Duodenal mucosa (tissue), 2 donors: Measurements from ENCODE around the gene HS6ST3.
"Not testable (repeated sequence)": the region's sequence is repeated elsewhere in the genome, so short reads cannot be mapped to it uniquely, and the experiment has no call there.

Experiments
- H3K27ac ChIP-seq: one replicate; pipeline ENCODE4 v1.7.0; 2013; ENCODE audit warnings: low read depth, low read length
- H3K27me3 ChIP-seq, 2 donors: one replicate each; pipeline ENCODE4 v1.7.0; 2013; ENCODE audit warnings: low read length in 2 of 2, control low read depth in 1 of 2; ENCODE audit not compliant: insufficient read depth in 2 of 2, control insufficient read depth in 1 of 2
- H3K36me3 ChIP-seq, 2 donors: one replicate each; pipeline ENCODE4 v1.7.0; 2013; ENCODE audit warnings: low read length in 2 of 2, control low read depth in 1 of 2; ENCODE audit not compliant: insufficient read depth in 2 of 2, control insufficient read depth in 1 of 2
- H3K4me1 ChIP-seq, 2 donors: one replicate each; pipeline ENCODE4 v1.7.0; 2013; ENCODE audit warnings: low read length in 2 of 2, control low read depth in 1 of 2; ENCODE audit not compliant: insufficient read depth in 2 of 2, control insufficient read depth in 1 of 2
- H3K4me3 ChIP-seq, 2 donors: one replicate each; pipeline ENCODE4 v1.7.0; 2013; ENCODE audit warnings: low read length in 2 of 2, low read depth in 1 of 2
- H3K9ac ChIP-seq, 2 donors: one replicate each; pipeline ENCODE4 v1.7.0; 2013; ENCODE audit warnings: low read length in 2 of 2, low read depth in 1 of 2
- H3K9me3 ChIP-seq, 2 donors: one replicate each; pipeline ENCODE4 v1.7.0; 2013; ENCODE audit warnings: low read length in 2 of 2, control low read depth in 1 of 2; ENCODE audit not compliant: control insufficient read depth in 1 of 2

HS6ST3 gene

GRCh38 chr13:96091164-96092117 lies 1.5 kb downstream of the HS6ST3 start:
- peak overlapping the region in 1 of 2 donors; percentile 36 for H3K4me3 ChIP-seq
- H3K36me3 ChIP-seq, result no peaks in the 10 kb centered on the region
- no peaks in the 10 kb centered on the region for H3K9me3 ChIP-seq
- H3K27ac ChIP-seq, result no peak overlapping the region
- no peak overlapping the region for H3K9ac ChIP-seq
- peaks cover 4 to 12% of the 10 kb centered on the region in 2 donors for H3K4me1 ChIP-seq
- H3K27me3 ChIP-seq, result peaks cover 45 to 63% of the 10 kb centered on the region in 2 donors

- no peak overlapping the region for H3K27ac ChIP-seq
- H3K9me3 ChIP-seq, result no peaks in the 10 kb centered on the region
- no peaks in the 10 kb centered on the region for H3K36me3 ChIP-seq
- H3K4me3 ChIP-seq, result no peak overlapping the region
- peaks cover 35 to 51% of the 10 kb centered on the region in 2 donors for H3K27me3 ChIP-seq
- peaks cover 4 to 12% of the 10 kb centered on the region in 2 donors for H3K4me1 ChIP-seq
- no peak overlapping the region for H3K9ac ChIP-seq
Measured at GRCh38 chr13:96093296-96094006, 3.5 kb downstream of the HS6ST3 start.

DNA sequence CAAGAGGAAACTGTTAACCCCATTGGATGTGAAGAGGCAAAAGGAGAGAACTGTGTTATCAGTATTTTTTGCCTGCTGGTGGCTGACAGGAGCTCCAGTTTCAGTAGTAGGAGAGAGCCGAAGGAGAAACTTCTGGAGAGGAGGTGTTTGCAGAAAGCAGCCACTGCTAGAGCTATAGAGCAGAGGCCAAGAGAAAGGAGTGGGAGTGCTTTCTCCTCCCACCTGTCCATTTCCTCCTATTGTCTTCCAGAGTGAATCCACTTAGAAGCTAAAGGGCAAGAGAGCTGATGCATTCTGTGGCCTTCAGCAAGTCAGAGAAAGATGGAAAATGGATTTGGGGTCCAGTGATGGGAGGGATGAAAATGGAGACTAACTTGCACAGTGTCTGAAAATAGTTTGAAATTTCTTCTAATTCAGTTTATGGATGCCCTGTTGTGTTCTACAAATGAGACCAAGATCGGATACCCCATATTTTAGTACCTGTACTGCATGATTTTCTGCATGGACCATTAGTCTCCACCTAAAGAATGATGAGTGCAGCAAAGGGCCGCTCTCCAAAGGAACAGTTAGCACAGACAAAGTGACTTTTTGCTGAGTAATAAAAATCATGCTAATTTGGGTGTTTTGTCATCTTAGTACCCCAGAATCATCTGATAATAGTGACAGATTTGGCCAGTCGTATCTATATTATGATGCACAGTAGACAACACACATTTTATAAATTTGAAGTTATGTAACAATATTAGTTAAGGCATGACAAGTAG lies 10.7 kb downstream of the HS6ST3 start:
- Histone ChIP-seq H3K4me3 (no peak overlapping the region), H3K4me1 (no peaks in the 10 kb centered on the region), H3K9ac (no peak overlapping the region), H3K27ac (no peak overlapping the region), H3K9me3 (no peaks in the 10 kb centered on the region), H3K27me3 (no peaks in the 10 kb centered on the region), H3K36me3 (no peaks in the 10 kb centered on the region)

DNA sequence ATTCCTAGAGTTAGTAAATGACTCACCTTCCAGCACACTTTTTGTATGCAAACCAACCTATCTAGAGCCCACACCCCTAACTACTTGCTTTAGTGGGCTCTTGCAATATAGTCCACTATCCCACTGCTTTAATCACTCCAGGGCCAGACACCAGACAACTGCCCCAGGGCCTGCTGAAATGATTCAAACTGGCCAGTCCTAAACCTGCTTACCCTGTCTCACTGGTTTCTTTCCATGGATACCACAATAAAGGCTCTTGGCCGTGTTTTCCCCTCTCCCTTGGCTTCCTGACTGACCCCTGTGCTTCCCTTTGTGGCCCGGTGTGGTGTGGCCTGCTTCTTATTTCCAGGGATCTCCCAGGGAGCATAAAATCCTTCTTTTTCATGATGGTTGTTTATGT lies 14.6 kb downstream of the HS6ST3 start:
- H3K9me3 ChIP-seq, result no peaks in the 10 kb centered on the region

GRCh38 chr13:96108072-96108471 lies 18.2 kb downstream of the HS6ST3 start:
- H3K36me3 ChIP-seq, H3K9ac ChIP-seq, H3K9me3 ChIP-seq, H3K27me3 ChIP-seq, H3K4me1 ChIP-seq, H3K4me3 ChIP-seq, H3K27ac ChIP-seq: not testable (repeated sequence)

More for the DNA sequence above, 14.6 kb downstream of the HS6ST3 start:
- H3K36me3 ChIP-seq, result no peaks in the 10 kb centered on the region
- H3K4me1 ChIP-seq, result no peaks in the 10 kb centered on the region
- H3K9ac ChIP-seq, result no peak overlapping the region
- H3K27me3 ChIP-seq, result no peaks in the 10 kb centered on the region
- no peak overlapping the region for H3K27ac ChIP-seq
- no peak overlapping the region for H3K4me3 ChIP-seq

DNA sequence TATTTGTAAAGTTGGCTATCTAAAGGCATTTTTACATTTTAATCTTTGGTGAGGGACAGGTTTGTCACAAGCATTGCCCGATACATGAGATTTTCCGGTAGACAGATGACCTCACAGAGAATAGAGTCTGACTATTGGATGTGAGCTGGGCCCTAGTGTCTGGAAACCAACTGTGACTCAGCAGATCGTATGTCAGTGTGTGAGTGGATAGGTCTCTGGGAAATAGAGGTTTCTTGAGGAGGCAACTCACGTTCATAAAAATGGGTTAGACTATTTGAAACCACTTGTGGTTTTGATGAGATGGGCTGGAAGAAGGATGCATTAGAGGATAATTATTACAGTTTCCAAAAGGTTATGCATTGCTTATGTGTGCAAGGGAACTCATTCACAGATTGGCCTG lies 19.2 kb downstream of the HS6ST3 start:
- H3K27ac ChIP-seq, result no peak overlapping the region
- H3K9ac ChIP-seq, result no peak overlapping the region
- no peaks in the 10 kb centered on the region for H3K27me3 ChIP-seq
- H3K9me3 ChIP-seq, result no peaks in the 10 kb centered on the region
- no peak overlapping the region for H3K4me3 ChIP-seq
- H3K4me1 ChIP-seq, result no peaks in the 10 kb centered on the region
- H3K36me3 ChIP-seq, result no peaks in the 10 kb centered on the region

GRCh38 chr13:96112936-96113335 lies 23.0 kb downstream of the HS6ST3 start:
- no peak overlapping the region for H3K9ac ChIP-seq
- H3K4me1 ChIP-seq, result no peaks in the 10 kb centered on the region
- no peak overlapping the region for H3K27ac ChIP-seq
- H3K4me3 ChIP-seq, result no peak overlapping the region
- no peaks in the 10 kb centered on the region for H3K9me3 ChIP-seq
- H3K27me3 ChIP-seq, result no peaks in the 10 kb centered on the region
- H3K36me3 ChIP-seq, result no peaks in the 10 kb centered on the region

DNA sequence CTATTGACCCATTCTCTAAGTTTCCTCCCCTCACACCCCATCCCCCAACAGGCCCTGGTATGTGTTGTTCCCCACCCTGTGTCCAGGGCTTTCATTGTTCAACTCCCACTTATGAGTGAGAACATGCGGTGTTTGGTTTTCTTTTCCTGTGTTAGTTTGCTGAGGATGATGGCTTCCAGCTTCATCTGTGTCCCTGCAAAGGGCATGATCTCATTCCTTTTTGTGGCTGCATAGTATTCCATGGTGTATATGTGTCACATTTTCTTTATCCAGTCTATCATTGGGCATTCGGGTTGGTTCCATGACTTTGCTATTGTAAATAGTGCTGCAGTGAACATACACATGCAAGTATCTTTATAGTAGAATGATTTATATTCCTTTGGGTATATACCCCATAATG lies 25.5 kb downstream of the HS6ST3 start:
- not testable (repeated sequence) for H3K36me3 ChIP-seq, H3K4me3 ChIP-seq, H3K4me1 ChIP-seq, H3K27ac ChIP-seq, H3K9me3 ChIP-seq, H3K9ac ChIP-seq, H3K27me3 ChIP-seq

DNA sequence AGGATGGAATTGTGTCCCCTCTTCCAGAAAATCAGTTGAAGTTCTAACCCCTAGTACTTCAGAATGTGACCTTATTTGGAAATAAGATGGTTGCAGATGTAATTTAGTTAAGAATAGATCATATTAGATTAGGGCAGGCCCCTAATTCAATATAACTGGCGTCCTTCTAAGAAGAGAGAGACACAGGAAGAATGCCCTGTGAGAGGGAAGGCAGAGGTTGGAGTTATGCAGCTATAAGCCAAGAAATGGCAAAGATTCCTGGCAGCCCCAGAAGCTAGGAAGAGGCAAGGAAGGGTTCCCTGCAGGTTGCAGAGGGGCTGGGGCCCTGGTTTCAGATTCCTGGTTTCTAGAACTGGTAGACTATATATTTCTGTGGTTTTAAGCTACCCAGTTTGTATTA lies 30.0 kb downstream of the HS6ST3 start:
- Histone ChIP-seq H3K4me3 (no peak overlapping the region), H3K9me3 (no peaks in the 10 kb centered on the region), H3K4me1 (no peaks in the 10 kb centered on the region), H3K36me3 (no peaks in the 10 kb centered on the region), H3K27me3 (no peaks in the 10 kb centered on the region), H3K27ac (no peak overlapping the region), H3K9ac (no peak overlapping the region)
